NT2/D1 (cell line): ENCODE results near the gene RGS17.

ENCODE experiments used
- DNase-seq: peaks from one replicate; pipeline ENCODE4 v3.0.0-alpha.2; 2011; ENCODE audit warnings: low read depth, low spot score
- H3K27me3 ChIP-seq: 2 replicates; pipeline ENCODE4 v1.6.0; 2011; ENCODE audit warnings: mild to moderate bottlenecking; ENCODE audit not compliant: insufficient read length, insufficient read depth
- H3K36me3 ChIP-seq: 2 replicates; pipeline ENCODE4 v1.6.1; 2011; ENCODE audit warnings: mild to moderate bottlenecking, low read length, mixed read lengths; ENCODE audit not compliant: insufficient read depth, insufficient read length
- H3K4me1 ChIP-seq: 2 replicates; pipeline ENCODE4 v1.5.1; 2011; ENCODE audit not compliant: insufficient read depth, insufficient read length
- H3K4me3 ChIP-seq: 2 replicates; pipeline ENCODE4 v1.5.1; 2011; ENCODE audit warnings: low read depth; ENCODE audit not compliant: insufficient read length
- H3K9ac ChIP-seq: 2 replicates; pipeline ENCODE4 v1.6.0; 2011; ENCODE audit warnings: low read depth; ENCODE audit not compliant: insufficient read length
- H3K9me3 ChIP-seq: 2 replicates; pipeline ENCODE4 v1.5.1; 2011; ENCODE audit warnings: mild to moderate bottlenecking, low read length; ENCODE audit not compliant: insufficient read depth
- SUZ12 ChIP-seq: IDR thresholded peaks from 2 replicates; pipeline ENCODE4 v1.6.1; 2011; ENCODE audit not compliant: insufficient read length, insufficient read depth; ENCODE audit errors: extremely low read depth
- YY1 ChIP-seq: IDR thresholded peaks from 2 replicates; pipeline ENCODE4 v1.6.1; 2011; ENCODE audit not compliant: insufficient read length, insufficient read depth
- ZNF274 ChIP-seq: IDR thresholded peaks from 2 replicates; pipeline ENCODE4 v1.6.1; 2011; ENCODE audit warnings: mild to moderate bottlenecking, low read depth, low read length

Gene RGS17

GRCh38 chr6:153063936-153064335, 67.1 kb downstream of the RGS17 start:
- Histone ChIP-seq H3K4me3 (no peak overlapping the region), H3K9ac (no peak overlapping the region), H3K36me3 (no peaks in the 10 kb centered on the region), H3K9me3 (no peaks in the 10 kb centered on the region; the same call in 1 of the 2 replicates), H3K4me1 (no peaks in the 10 kb centered on the region), H3K27me3 (no peaks in the 10 kb centered on the region)
- no peak for TF ChIP-seq YY1
- no peak for TF ChIP-seq ZNF274
- DNase-seq: no peak

- H3K4me3 ChIP-seq: no peak overlapping the region
- no peak for DNase-seq
- no peaks in the 10 kb centered on the region for H3K4me1 ChIP-seq
- no peaks in the 10 kb centered on the region; the same call in 1 of the 2 replicates for H3K9me3 ChIP-seq
- no peaks in the 10 kb centered on the region for H3K36me3 ChIP-seq
- H3K27me3 ChIP-seq: no peaks in the 10 kb centered on the region
- TF ChIP-seq SUZ12: no peak
- no peak overlapping the region for H3K9ac ChIP-seq
Observed at GRCh38 chr6:153062516-153062915, 68.6 kb downstream of the RGS17 start.

DNA sequence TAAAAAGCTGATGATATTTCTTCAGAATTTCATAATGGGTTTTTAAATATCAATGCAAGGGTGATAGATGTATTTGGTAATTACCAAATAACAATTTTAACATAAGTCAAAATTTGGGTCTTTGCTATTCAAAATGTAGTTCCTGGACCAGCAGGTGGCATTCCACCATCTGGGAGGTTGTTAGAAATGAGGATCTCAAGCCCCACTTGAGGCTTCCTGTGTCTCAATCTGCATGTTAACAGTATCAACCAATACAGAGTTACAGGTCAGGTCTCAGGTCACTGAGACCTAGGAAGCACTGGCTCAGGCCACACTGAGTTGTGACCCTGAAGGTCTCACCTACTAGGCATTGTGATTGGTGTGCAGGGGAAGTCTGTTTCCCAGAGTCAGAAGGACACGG, 71.3 kb downstream of the RGS17 start:
- Histone ChIP-seq H3K9me3 (no peaks in the 10 kb centered on the region; the same call in 1 of the 2 replicates), H3K4me1 (no peaks in the 10 kb centered on the region), H3K4me3 (no peak overlapping the region), H3K36me3 (no peaks in the 10 kb centered on the region), H3K27me3 (no peaks in the 10 kb centered on the region), H3K9ac (no peak overlapping the region)
- no peak for DNase-seq
- no peak for TF ChIP-seq YY1
- TF ChIP-seq ZNF274: no peak
- TF ChIP-seq SUZ12: no peak

DNA sequence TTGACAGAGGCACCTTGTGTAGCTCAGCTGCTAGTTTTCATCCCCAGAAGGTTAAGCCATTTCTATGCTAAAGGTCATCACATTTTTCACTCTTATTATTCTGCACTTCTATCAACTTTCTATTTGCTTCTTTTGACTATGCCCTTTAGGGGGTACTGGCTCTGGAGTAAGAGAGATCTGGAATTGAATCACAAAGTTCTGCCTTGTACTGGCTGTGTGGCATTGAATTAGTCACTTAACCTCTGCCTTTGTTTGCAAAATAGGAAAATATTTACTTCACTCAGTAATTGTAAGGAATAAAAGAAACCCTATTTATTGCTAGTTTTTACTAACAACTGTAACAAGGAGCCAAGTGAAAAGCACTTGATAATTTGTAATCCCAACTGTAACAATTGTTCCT, 71.8 kb downstream of the RGS17 start:
- Histone ChIP-seq H3K27me3 (no peaks in the 10 kb centered on the region), H3K4me3 (no peak overlapping the region), H3K36me3 (no peaks in the 10 kb centered on the region), H3K4me1 (no peaks in the 10 kb centered on the region), H3K9me3 (no peaks in the 10 kb centered on the region; the same call in 1 of the 2 replicates), H3K9ac (no peak overlapping the region)
- TF ChIP-seq ZNF274 (no peak), SUZ12 (no peak), YY1 (no peak)
- DNase-seq: no peak

DNA sequence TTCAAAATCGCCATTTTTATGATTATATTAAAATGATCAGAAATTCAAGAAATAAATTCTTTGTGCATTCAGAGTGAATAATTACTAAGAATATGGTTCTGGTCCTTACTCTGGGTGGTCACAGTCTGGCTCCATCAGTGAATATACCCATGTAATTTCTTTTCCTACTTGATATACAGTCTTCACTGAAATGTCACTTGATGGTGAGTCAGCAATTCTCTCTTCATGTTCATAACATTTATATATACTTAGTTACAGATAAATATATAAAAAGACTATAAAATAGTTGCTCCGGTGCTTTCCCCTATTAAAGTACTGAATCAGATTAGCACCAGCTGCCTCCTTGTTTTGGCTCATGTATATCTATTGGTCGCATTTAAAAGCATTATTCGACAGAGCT, 72.2 kb downstream of the RGS17 start:
- TF ChIP-seq ZNF274 (no peak), YY1 (no peak)
- DNase-seq: no peak
- no peaks in the 10 kb centered on the region for H3K4me1 ChIP-seq
- no peaks in the 10 kb centered on the region; the same call in 1 of the 2 replicates for H3K9me3 ChIP-seq
- no peaks in the 10 kb centered on the region for H3K27me3 ChIP-seq
- no peaks in the 10 kb centered on the region for H3K36me3 ChIP-seq
- H3K4me3 ChIP-seq: no peak overlapping the region
- H3K9ac ChIP-seq: no peak overlapping the region

GRCh38 chr6:153058291-153058690, 72.8 kb downstream of the RGS17 start:
- H3K4me1 ChIP-seq: no peaks in the 10 kb centered on the region
- no peak overlapping the region for H3K4me3 ChIP-seq
- DNase-seq: no peak
- no peak for TF ChIP-seq ZNF274
- TF ChIP-seq YY1: no peak
- TF ChIP-seq SUZ12: no peak
- H3K27me3 ChIP-seq: no peaks in the 10 kb centered on the region
- H3K9me3 ChIP-seq: no peaks in the 10 kb centered on the region; the same call in 1 of the 2 replicates
- H3K36me3 ChIP-seq: no peaks in the 10 kb centered on the region
- no peak overlapping the region for H3K9ac ChIP-seq

GRCh38 chr6:153056308-153056707, 74.8 kb downstream of the RGS17 start:
- no peak for DNase-seq
- TF ChIP-seq YY1: no peak
- TF ChIP-seq ZNF274: no peak
- TF ChIP-seq SUZ12: no peak

DNA sequence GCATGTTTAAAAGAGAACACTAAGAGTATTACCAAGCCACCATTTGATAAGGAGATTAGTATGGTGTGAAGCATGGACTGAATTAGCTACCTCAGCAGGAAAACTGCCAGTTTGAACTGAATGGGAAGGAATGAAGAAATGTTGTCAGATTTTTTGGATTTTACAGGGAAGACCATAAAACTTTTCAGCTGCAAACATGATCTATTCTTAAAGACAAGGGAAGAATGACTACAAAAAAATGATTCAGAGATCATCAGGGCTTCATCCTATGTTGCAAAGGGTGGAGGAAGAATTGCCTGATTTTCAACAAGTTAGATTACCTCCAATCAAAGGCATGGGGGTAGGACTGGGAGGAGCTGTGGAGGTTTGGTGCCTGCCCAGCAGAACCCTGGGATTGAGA, 79.3 kb downstream of the RGS17 start:
- Histone ChIP-seq H3K4me1 (no peaks in the 10 kb centered on the region), H3K9ac (no peak overlapping the region), H3K27me3 (no peaks in the 10 kb centered on the region), H3K36me3 (no peaks in the 10 kb centered on the region), H3K9me3 (no peaks in the 10 kb centered on the region), H3K4me3 (no peak overlapping the region)
- DNase-seq: no peak
- no peak for TF ChIP-seq SUZ12
- TF ChIP-seq ZNF274: no peak
- TF ChIP-seq YY1: no peak

More at GRCh38 chr6:153056308-153056707, 74.8 kb downstream of the RGS17 start:
- Histone ChIP-seq H3K9me3 (no peaks in the 10 kb centered on the region), H3K36me3 (no peaks in the 10 kb centered on the region), H3K4me1 (no peaks in the 10 kb centered on the region), H3K4me3 (no peak overlapping the region), H3K27me3 (no peaks in the 10 kb centered on the region), H3K9ac (no peak overlapping the region)
